Activated T-cell treated with anti-CD3 and anti-CD28 coated beads, Interleukin-2, amount 50 U/mL, for 72 hours (primary cell): Measurements from ENCODE around the gene C3AR1. TPM values are rescaled to one million over a fixed set of nuclear protein-coding genes. Genes with fewer than 3 reads are reported as not detected.
"Not testable (repeated sequence)": the region's sequence is repeated elsewhere in the genome, so short reads cannot be mapped to it uniquely, and the experiment has no call there.

Experiments
- ATAC-seq, 2 donors: fragments of 150-1000 bp; cut with Tn5 transposase; replicated peaks in 1 of 2; 2 replicates each; pipeline ENCODE4 v1.10.0; 2021; ENCODE audit warnings: moderate library complexity in 2 of 2, mild to moderate bottlenecking in 1 of 2
- DNase-seq, 2 donors: peaks; one replicate each; pipeline ENCODE4 v3.0.0; 2021 to 2022; ENCODE audit warnings: mixed read lengths in 1 of 2
- H3K27ac Mint-ChIP-seq: one replicate; pipeline ENCODE4 v1.8.0; 2022; ENCODE audit warnings: mild to moderate bottlenecking, moderate library complexity, mixed read lengths
- H3K27me3 Mint-ChIP-seq: one replicate; pipeline ENCODE4 v1.8.0; 2022; ENCODE audit warnings: low read depth, mixed read lengths
- H3K36me3 Mint-ChIP-seq, 2 donors: one replicate each; pipeline ENCODE4 v1.8.0; 2022; ENCODE audit warnings: mixed read lengths in 2 of 2, mild to moderate bottlenecking in 1 of 2; ENCODE audit not compliant: insufficient read depth in 2 of 2
- H3K4me1 Mint-ChIP-seq: one replicate; pipeline ENCODE4 v1.8.0; 2022; ENCODE audit warnings: low read depth, mixed read lengths
- H3K4me3 Mint-ChIP-seq, 2 donors: one replicate each; pipeline ENCODE4 v1.8.0; 2022; ENCODE audit warnings: mild to moderate bottlenecking in 2 of 2, mixed read lengths in 2 of 2, moderate library complexity in 2 of 2
- H3K9me3 Mint-ChIP-seq, 2 donors: one replicate each; pipeline ENCODE4 v1.8.0; 2022; ENCODE audit warnings: mixed read lengths in 2 of 2
- total RNA-seq, 2 donors: library from RNA; stranded (reverse); gene quantifications; one replicate each; pipeline ENCODE4 v1.2.3, GENCODE V29; 2022

The C3AR1 gene
- total RNA-seq, 2 donors from 2014 or later = 0.19 to 0.79 TPM

DNA sequence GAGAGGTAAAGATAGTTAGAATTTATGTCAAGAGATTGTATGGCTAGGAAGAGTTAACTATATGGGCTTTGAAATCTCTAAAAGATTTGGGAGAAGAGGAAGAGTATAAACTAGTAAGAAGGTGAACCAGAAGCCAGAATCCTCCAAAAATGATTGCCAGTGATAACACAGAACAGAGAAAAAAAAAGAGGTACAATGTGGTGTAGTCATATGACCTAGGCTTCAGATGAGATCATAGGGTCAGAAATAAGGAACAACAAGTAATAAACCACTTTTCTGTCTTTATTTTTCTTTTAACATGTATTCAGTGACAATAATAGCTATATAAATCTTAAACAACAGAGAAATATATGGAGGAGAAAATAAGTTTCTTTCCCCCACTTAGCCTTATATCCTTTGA is 14.0 kb upstream of the C3AR1 start:
- Mint-ChIP-seq H3K4me3 (peak overlapping the region; percentile 1 to 95), H3K4me1 (peaks cover 59% of the 10 kb centered on the region), H3K27me3 (no peaks in the 10 kb centered on the region), H3K9me3 (no peaks in the 10 kb centered on the region), H3K27ac (peak overlapping the region; percentile 98), H3K36me3 (peaks cover 3 to 9% of the 10 kb centered on the region in 2 donors)
- ATAC-seq = no peak
- DNase-seq = no peak

DNA sequence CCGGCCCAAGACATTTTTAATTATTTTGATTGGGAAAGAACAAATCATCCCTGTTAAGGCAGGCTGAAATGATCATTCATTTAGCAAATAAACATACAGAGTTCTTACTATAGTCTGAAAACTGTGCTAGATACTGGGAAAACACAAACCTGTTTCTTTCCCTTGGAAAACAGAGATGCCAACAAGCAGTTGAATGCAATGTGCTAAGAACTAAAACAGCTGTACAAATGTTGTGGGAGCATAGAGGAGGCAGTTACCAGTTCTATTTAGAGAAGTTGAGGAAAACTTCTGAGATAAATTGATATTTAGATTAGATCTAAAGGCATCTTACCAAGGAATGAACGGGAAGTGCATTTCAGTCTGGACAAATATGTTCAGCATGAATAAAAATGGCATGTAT is 12.8 kb upstream of the C3AR1 start:
- Mint-ChIP-seq H3K27me3 (no peaks in the 10 kb centered on the region), H3K36me3 (peaks cover 3 to 7% of the 10 kb centered on the region in 2 donors), H3K9me3 (no peaks in the 10 kb centered on the region), H3K4me3 (peak overlapping the region; percentile 9 to 51), H3K27ac (peak overlapping the region; percentile 98), H3K4me1 (peaks cover 48% of the 10 kb centered on the region)
- no peak for ATAC-seq
- DNase-seq = no peak

DNA sequence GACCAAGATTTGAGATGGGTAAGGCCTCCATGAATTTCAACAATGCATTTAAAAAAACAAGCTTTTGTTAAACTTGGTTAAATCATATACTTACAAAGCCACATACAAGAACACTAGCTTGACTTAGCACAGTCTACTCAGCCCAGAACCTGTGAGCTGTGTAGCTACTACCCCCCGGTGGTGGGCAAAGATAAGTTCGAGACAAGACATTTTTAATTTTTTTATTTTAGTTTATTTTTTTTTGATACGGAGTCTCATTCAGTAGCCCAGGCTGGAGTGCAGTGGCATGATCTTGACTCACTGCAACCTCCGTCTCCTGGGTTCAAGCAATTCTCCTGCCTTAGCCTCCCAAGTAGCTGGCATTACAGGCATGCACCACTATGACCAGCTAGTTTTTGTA is 12.2 kb upstream of the C3AR1 start:
- peak overlapping the region; percentile 9 to 51 for H3K4me3 Mint-ChIP-seq
- peak; percentile 69 to 70 for DNase-seq
- no peaks in the 10 kb centered on the region for H3K27me3 Mint-ChIP-seq
- peak; percentile 20 to 29 for ATAC-seq
- H3K4me1 Mint-ChIP-seq = peaks cover 43% of the 10 kb centered on the region
- H3K36me3 Mint-ChIP-seq = peaks cover 3 to 6% of the 10 kb centered on the region in 2 donors
- H3K9me3 Mint-ChIP-seq = no peaks in the 10 kb centered on the region
- H3K27ac Mint-ChIP-seq = peak overlapping the region; percentile 98

DNA sequence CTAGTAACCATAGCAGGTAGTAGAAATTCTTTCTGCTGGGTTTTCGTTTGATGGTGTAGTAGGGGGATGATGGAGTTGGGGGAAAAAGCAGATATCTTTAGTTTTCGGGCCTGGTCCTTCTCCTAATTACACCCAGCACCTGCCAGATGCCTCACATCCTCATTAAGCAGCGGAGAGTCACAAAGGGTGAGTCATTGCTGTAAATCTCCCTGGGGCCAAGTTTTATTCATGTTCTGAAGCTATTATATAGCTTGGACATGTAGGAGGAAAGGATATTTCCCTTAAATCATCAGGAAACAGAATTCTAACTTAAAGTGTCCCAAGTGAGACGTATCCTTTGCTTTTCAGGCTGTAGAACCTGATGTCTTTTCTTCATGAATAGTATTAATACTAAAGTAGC is 11.0 kb upstream of the C3AR1 start:
- DNase-seq (no peak), ATAC-seq (no peak)
- no peaks in the 10 kb centered on the region for H3K9me3 Mint-ChIP-seq
- H3K4me3 Mint-ChIP-seq = no peak overlapping the region
- H3K27me3 Mint-ChIP-seq = no peaks in the 10 kb centered on the region
- H3K27ac Mint-ChIP-seq = no peak overlapping the region
- peaks cover 0 to under 1% of the 10 kb centered on the region in 2 donors for H3K36me3 Mint-ChIP-seq
- H3K4me1 Mint-ChIP-seq = peaks cover 37% of the 10 kb centered on the region

DNA sequence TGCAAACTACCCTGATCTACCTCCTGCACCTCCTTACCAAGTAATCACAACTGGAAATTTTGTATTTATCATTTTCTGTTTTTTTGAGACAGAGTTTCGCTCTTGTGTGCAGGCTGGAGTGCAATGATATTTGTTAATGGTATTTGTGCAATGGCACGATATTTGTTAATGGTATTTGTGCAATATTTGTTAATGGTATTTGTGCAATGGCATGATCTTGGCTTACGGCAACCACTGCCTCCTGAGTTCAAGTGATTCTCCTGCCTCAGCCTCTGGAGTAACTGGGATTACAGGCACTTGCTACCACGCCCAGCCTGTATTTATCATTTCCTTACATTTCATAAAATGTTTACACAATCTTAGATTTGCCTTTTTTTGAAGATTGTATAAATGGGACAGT is 10.2 kb upstream of the C3AR1 start:
- no peaks in the 10 kb centered on the region for H3K36me3 Mint-ChIP-seq
- H3K9me3 Mint-ChIP-seq = no peaks in the 10 kb centered on the region
- H3K4me3 Mint-ChIP-seq = no peak overlapping the region
- H3K4me1 Mint-ChIP-seq = peaks cover 36% of the 10 kb centered on the region
- no peak overlapping the region for H3K27ac Mint-ChIP-seq
- ATAC-seq = no peak
- DNase-seq = no peak
- H3K27me3 Mint-ChIP-seq = no peaks in the 10 kb centered on the region

GRCh38 chr12:8075935-8076334 is 9.8 kb upstream of the C3AR1 start:
- no peak overlapping the region for H3K27ac Mint-ChIP-seq
- no peaks in the 10 kb centered on the region for H3K27me3 Mint-ChIP-seq
- no peak overlapping the region for H3K4me3 Mint-ChIP-seq
- H3K36me3 Mint-ChIP-seq = no peaks in the 10 kb centered on the region
- peaks cover 32% of the 10 kb centered on the region for H3K4me1 Mint-ChIP-seq
- ATAC-seq = no peak
- DNase-seq = no peak
- H3K9me3 Mint-ChIP-seq = no peaks in the 10 kb centered on the region

DNA sequence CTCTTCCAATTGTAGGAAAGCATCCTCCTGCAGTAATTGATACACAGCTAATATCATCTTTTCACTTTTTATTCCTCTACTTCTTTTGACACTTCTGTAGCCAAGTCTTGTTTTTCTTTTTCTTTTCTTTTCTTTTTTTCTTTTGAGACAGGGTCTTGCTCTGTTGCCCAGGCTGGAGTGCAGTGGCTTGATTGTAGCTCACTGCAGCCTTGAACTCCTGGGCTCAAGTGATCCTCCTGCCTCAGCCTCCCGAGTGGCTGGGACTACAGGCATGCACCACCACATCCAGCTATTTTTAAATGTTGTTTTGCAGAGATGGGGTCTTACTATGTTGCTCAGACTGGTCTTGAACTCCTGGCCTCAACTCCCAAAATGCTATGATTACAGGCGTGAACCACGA is 5.7 kb upstream of the C3AR1 start:
- H3K4me3 Mint-ChIP-seq, H3K27ac Mint-ChIP-seq, H3K36me3 Mint-ChIP-seq, ATAC-seq, H3K9me3 Mint-ChIP-seq, H3K27me3 Mint-ChIP-seq, DNase-seq, H3K4me1 Mint-ChIP-seq: not testable (repeated sequence)

GRCh38 chr12:8069582-8069981 is 3.4 kb upstream of the C3AR1 start:
- no peak for DNase-seq
- peak overlapping the region; percentile 56 for H3K27ac Mint-ChIP-seq
- no peaks in the 10 kb centered on the region for H3K36me3 Mint-ChIP-seq
- no peak for ATAC-seq
- no peaks in the 10 kb centered on the region for H3K9me3 Mint-ChIP-seq
- peaks cover 22% of the 10 kb centered on the region for H3K4me1 Mint-ChIP-seq
- H3K4me3 Mint-ChIP-seq = peak overlapping the region in 1 of 2 donors; percentile 54
- H3K27me3 Mint-ChIP-seq = no peaks in the 10 kb centered on the region

- DNase-seq = no peak
- H3K9me3 Mint-ChIP-seq = no peaks in the 10 kb centered on the region
- no peaks in the 10 kb centered on the region for H3K36me3 Mint-ChIP-seq
- H3K27ac Mint-ChIP-seq = no peak overlapping the region
- ATAC-seq = no peak
- H3K4me1 Mint-ChIP-seq = peaks cover 28% of the 10 kb centered on the region
- no peaks in the 10 kb centered on the region for H3K27me3 Mint-ChIP-seq
- H3K4me3 Mint-ChIP-seq = no peak overlapping the region
These were observed 2.0 kb downstream of the C3AR1 start for GRCh38 chr12:8064131-8064530.

- Mint-ChIP-seq H3K27me3 (no peaks in the 10 kb centered on the region), H3K4me3 (no peak overlapping the region), H3K36me3 (peaks cover 0 to 1% of the 10 kb centered on the region in 2 donors), H3K4me1 (peaks cover 15% of the 10 kb centered on the region), H3K9me3 (no peaks in the 10 kb centered on the region), H3K27ac (no peak overlapping the region)
- no peak for ATAC-seq
- DNase-seq = no peak
These were observed 7.7 kb downstream of the C3AR1 start for GRCh38 chr12:8058506-8058905.

GRCh38 chr12:8057839-8058238 is 8.3 kb downstream of the C3AR1 start:
- ATAC-seq (peak; percentile 56 to 66), DNase-seq (no peak)
- H3K27ac Mint-ChIP-seq = no peak overlapping the region
- no peaks in the 10 kb centered on the region for H3K27me3 Mint-ChIP-seq
- no peaks in the 10 kb centered on the region for H3K9me3 Mint-ChIP-seq
- H3K4me1 Mint-ChIP-seq = peaks cover 15% of the 10 kb centered on the region
- peaks cover 0 to 2% of the 10 kb centered on the region in 2 donors for H3K36me3 Mint-ChIP-seq
- no peak overlapping the region for H3K4me3 Mint-ChIP-seq

GRCh38 chr12:8057306-8057705 is 8.9 kb downstream of the C3AR1 start:
- DNase-seq = no peak
- no peaks in the 10 kb centered on the region for H3K27me3 Mint-ChIP-seq
- ATAC-seq = no peak
- H3K27ac Mint-ChIP-seq = peak overlapping the region; percentile 92
- H3K4me3 Mint-ChIP-seq = no peak overlapping the region
- peaks cover 15% of the 10 kb centered on the region for H3K4me1 Mint-ChIP-seq
- peaks cover 0 to 6% of the 10 kb centered on the region in 2 donors for H3K36me3 Mint-ChIP-seq
- H3K9me3 Mint-ChIP-seq = no peaks in the 10 kb centered on the region

- peaks cover 15% of the 10 kb centered on the region for H3K4me1 Mint-ChIP-seq
- H3K9me3 Mint-ChIP-seq = no peaks in the 10 kb centered on the region
- H3K27ac Mint-ChIP-seq = no peak overlapping the region
- peaks cover 2 to 12% of the 10 kb centered on the region in 2 donors for H3K36me3 Mint-ChIP-seq
- no peak for DNase-seq
- no peaks in the 10 kb centered on the region for H3K27me3 Mint-ChIP-seq
- H3K4me3 Mint-ChIP-seq = no peak overlapping the region
- ATAC-seq = no peak
These were observed 11.3 kb downstream of the C3AR1 start for GRCh38 chr12:8054816-8055215.

- DNase-seq = no peak
- no peaks in the 10 kb centered on the region for H3K27me3 Mint-ChIP-seq
- ATAC-seq = no peak
- no peaks in the 10 kb centered on the region for H3K9me3 Mint-ChIP-seq
- peaks cover 4 to 16% of the 10 kb centered on the region in 2 donors for H3K36me3 Mint-ChIP-seq
- no peak overlapping the region for H3K27ac Mint-ChIP-seq
- H3K4me1 Mint-ChIP-seq = peaks cover 20% of the 10 kb centered on the region
- H3K4me3 Mint-ChIP-seq = no peak overlapping the region
These were observed 13.5 kb downstream of the C3AR1 start for GRCh38 chr12:8052679-8053078.
